GM10266 (cell line): ENCODE results near the gene HSBP1L1.
"Not testable (repeated sequence)": the region's sequence is repeated elsewhere in the genome, so short reads cannot be mapped to it uniquely, and the experiment has no call there.

Experiments
- DNase-seq: peaks from one replicate; pipeline ENCODE4 v3.0.0; 2012; ENCODE audit errors: extremely low spot score
- CTCF ChIP-seq: IDR thresholded peaks from 2 replicates; pipeline ENCODE4 v1.5.1; 2012; ENCODE audit warnings: mild to moderate bottlenecking, low read depth; ENCODE audit not compliant: control insufficient read depth, insufficient read depth; ENCODE audit errors: missing control alignments

HSBP1L1 gene

GRCh38 chr18:79989195-79989497 lies 24.7 kb downstream of the HSBP1L1 start:
- TF ChIP-seq CTCF = no peak
- no peak for DNase-seq

- no peak for DNase-seq
- TF ChIP-seq CTCF = no peak
Observed at GRCh38 chr18:79991494-79991893, 27.1 kb downstream of the HSBP1L1 start.

GRCh38 chr18:79999701-80000100 lies 35.3 kb downstream of the HSBP1L1 start:
- DNase-seq = not testable (repeated sequence)

GRCh38 chr18:80000877-80001276 lies 36.4 kb downstream of the HSBP1L1 start:
- DNase-seq = no peak
- no peak for TF ChIP-seq CTCF

GRCh38 chr18:80002468-80002867 lies 38.0 kb downstream of the HSBP1L1 start:
- no peak for TF ChIP-seq CTCF
- DNase-seq = no peak

GRCh38 chr18:80004600-80005342 lies 40.3 kb downstream of the HSBP1L1 start:
- DNase-seq = no peak

GRCh38 chr18:80006724-80007123 lies 42.3 kb downstream of the HSBP1L1 start:
- no peak for TF ChIP-seq CTCF
- DNase-seq = no peak

More at GRCh38 chr18:80004600-80005342, 40.3 kb downstream of the HSBP1L1 start:
- TF ChIP-seq CTCF = no peak
